MV-4-11 (cell line): ENCODE results near the gene H19.

Experiments used
- DNase-seq: peaks from one replicate; lab custom pipeline; 2025; lab: John Stamatoyannopoulos, UW

H19 gene

GRCh38 chr11:1946812-1947484 is 50.7 kb downstream of the H19 start, which contains the start of gene MRPL23:
Gene MRPL23, plus strand, starts transcription at chr11:1947332. Its CDS starts 31 bp downstream, at chr11:1947363.
- DNase-seq: no peak
